HG02938 (cell line): ENCODE results near the gene EIF4EBP3.
"Not testable (repeated sequence)": the region's sequence is repeated elsewhere in the genome, so short reads cannot be mapped to it uniquely, and the experiment has no call there.

Experiments used
- ATAC-seq: cut with Tn5 transposase; IDR thresholded peaks from one replicate; pipeline ENCODE4 v1.9.1; 2021; ENCODE audit warnings: mild to moderate bottlenecking, moderate library complexity; ENCODE audit not compliant: unreplicated experiment

The EIF4EBP3 gene

GRCh38 chr5:140575309-140575708 lies 27.8 kb downstream of the EIF4EBP3 start:
- ATAC-seq: no peak

- no peak for ATAC-seq
These were observed 29.3 kb downstream of the EIF4EBP3 start for GRCh38 chr5:140576776-140577201.

- not testable (repeated sequence) for ATAC-seq
These were observed 31.8 kb downstream of the EIF4EBP3 start for GRCh38 chr5:140579188-140579747.

GRCh38 chr5:140587495-140587894 lies 40.0 kb downstream of the EIF4EBP3 start:
- no peak for ATAC-seq

GRCh38 chr5:140588311-140589070 lies 41.0 kb downstream of the EIF4EBP3 start:
- no peak for ATAC-seq

- ATAC-seq: no peak
These were observed 43.4 kb downstream of the EIF4EBP3 start for GRCh38 chr5:140590861-140591260.

- ATAC-seq: no peak
These were observed 44.4 kb downstream of the EIF4EBP3 start for GRCh38 chr5:140591747-140592372.

- not testable (repeated sequence) for ATAC-seq
These were observed 45.6 kb downstream of the EIF4EBP3 start for GRCh38 chr5:140593070-140593469.

GRCh38 chr5:140594169-140594568 lies 46.7 kb downstream of the EIF4EBP3 start:
- ATAC-seq: no peak

- ATAC-seq: no peak
These were observed 48.3 kb downstream of the EIF4EBP3 start for GRCh38 chr5:140595538-140596300.

- ATAC-seq: no peak
These were observed 48.9 kb downstream of the EIF4EBP3 start for GRCh38 chr5:140596321-140596741.

- no peak for ATAC-seq
These were observed 51.4 kb downstream of the EIF4EBP3 start for GRCh38 chr5:140598836-140599235.
